Lower leg skin (tissue), 3 donors: ENCODE data around the gene OMA1.

ENCODE experiments used
- POLR2A ChIP-seq, 2 donors: fragments of 450-650 bp; IDR thresholded peaks; one replicate each; pipeline ENCODE4 v1.6.1; 2016 to 2017; ENCODE audit warnings: antibody characterized with exemption in 2 of 2, mild to moderate bottlenecking in 1 of 2, moderate library complexity in 1 of 2
- TF ChIP-seq, protein P1 (sequence below), 3 donors: fragments of 450-650 bp; IDR thresholded peaks; one replicate each; pipeline ENCODE4 v1.5.1; 2016; ENCODE audit warnings: antibody characterized with exemption in 3 of 3, mild to moderate bottlenecking in 3 of 3, moderate library complexity in 2 of 3

DNA sequence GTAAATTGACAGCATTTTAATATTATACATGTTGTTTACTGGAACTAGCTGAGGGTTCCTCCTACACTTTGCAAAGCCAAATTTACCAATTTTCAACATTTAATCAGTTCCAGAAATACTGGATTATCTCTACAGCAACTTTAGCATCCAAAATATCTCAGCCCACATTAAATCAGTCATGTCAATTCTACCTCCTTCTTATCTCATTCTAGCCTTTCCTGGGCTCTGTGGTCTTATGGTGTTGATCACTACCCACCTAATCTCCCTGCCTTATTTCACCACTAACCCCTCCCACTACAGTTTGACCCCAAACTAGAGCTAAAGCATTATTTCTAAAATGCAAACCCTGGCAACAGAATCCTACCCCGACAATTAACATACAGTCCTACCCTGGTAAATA lies 3.3 kb downstream of the OMA1 start:
- TF ChIP-seq, protein P1, sequence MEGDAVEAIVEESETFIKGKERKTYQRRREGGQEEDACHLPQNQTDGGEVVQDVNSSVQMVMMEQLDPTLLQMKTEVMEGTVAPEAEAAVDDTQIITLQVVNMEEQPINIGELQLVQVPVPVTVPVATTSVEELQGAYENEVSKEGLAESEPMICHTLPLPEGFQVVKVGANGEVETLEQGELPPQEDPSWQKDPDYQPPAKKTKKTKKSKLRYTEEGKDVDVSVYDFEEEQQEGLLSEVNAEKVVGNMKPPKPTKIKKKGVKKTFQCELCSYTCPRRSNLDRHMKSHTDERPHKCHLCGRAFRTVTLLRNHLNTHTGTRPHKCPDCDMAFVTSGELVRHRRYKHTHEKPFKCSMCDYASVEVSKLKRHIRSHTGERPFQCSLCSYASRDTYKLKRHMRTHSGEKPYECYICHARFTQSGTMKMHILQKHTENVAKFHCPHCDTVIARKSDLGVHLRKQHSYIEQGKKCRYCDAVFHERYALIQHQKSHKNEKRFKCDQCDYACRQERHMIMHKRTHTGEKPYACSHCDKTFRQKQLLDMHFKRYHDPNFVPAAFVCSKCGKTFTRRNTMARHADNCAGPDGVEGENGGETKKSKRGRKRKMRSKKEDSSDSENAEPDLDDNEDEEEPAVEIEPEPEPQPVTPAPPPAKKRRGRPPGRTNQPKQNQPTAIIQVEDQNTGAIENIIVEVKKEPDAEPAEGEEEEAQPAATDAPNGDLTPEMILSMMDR (IDR thresholded peaks at IDR 0.05), result no peak
- no peak for TF ChIP-seq POLR2A (IDR thresholded peaks at IDR 0.05)
